HCT116 (cell line): ENCODE results near the gene CRCP. TPM values are rescaled to one million over a fixed set of nuclear protein-coding genes. Genes with fewer than 3 reads are reported as not detected.

Experiments
- ATAC-seq: fragments of 200-7000 bp; cut with Tn5 transposase; 2 replicates; pipeline ENCODE4 v1.9.1; 2020; ENCODE audit warnings: mild to moderate bottlenecking, moderate library complexity
- BruUV-seq: library from RNA; stranded (reverse); fragments of 400-500 nt; replicated peaks from 2 replicates; lab custom pipeline; 2021; lab: Mats Ljungman, UMichigan
- CTCF ChIA-PET: fragments of 300-600 bp; sonication (Branson Sonifier 250); formaldehyde crosslinking; loops from one replicate; lab custom pipeline; 2021; ENCODE audit warnings: antibody characterized with exemption; lab: Charles Lee
- POLR2A ChIA-PET: fragments of 300-600, 350-600 bp; sonication (Branson Sonifier 250); formaldehyde crosslinking; loops from one replicate; lab custom pipeline; 2021; ENCODE audit warnings: antibody characterized with exemption; lab: Charles Lee
- RAD21 ChIA-PET, 2 experiments: fragments of 300-600 bp; sonication (Branson Sonifier 250); formaldehyde crosslinking; loops; one replicate each; lab custom pipeline; 2023; ENCODE audit warnings: low total read pairs in 2 of 2; ENCODE audit not compliant: uncharacterized antibody in 2 of 2, unreplicated experiment in 2 of 2, low non-redundant PET in 1 of 2; lab: Charles Lee
- DNase-seq: peaks from one replicate; pipeline ENCODE4 v3.0.0-alpha.2; 2010; ENCODE audit warnings: low read depth, low spot score
- H2AFZ ChIP-seq: fragments of 200-600 bp; shearing (Covaris generic), sonication (generic); 2 replicates; pipeline ENCODE4 v1.6.1; 2017; ENCODE audit warnings: low read depth, mixed run types, mixed read lengths, antibody characterized with exemption, low read length; ENCODE audit not compliant: poor library complexity, severe bottlenecking
- H3K27ac ChIP-seq: 2 replicates; pipeline ENCODE4 v1.5.1; 2012; ENCODE audit warnings: low read depth, low read length
- H3K27me3 ChIP-seq: fragments of 200-600 bp; sonication (generic); 2 replicates; pipeline ENCODE4 v1.6.1; 2016; ENCODE audit warnings: mixed run types, low read length, mixed read lengths; ENCODE audit not compliant: insufficient read depth
- H3K36me3 ChIP-seq, 2 experiments: fragments of 200-500 bp in 1 of 2; fragments of 200-600 bp in 1 of 2; sonication (Bioruptor generic) in 1 of 2; sonication (generic) in 1 of 2; 2 replicates each; pipeline versions ENCODE4 v1.5.1 to v1.6.1; 2014 to 2016; ENCODE audit warnings: low read length in 2 of 2, inconsistent platforms in 1 of 2, mixed read lengths in 1 of 2, mixed run types in 1 of 2; ENCODE audit not compliant: insufficient read depth in 2 of 2, control insufficient read depth in 1 of 2
- H3K4me1 ChIP-seq, 2 experiments: fragments of 200-600 bp in 1 of 2; sonication (generic) in 1 of 2; 2 replicates each; pipeline versions ENCODE4 v1.5.1 to v1.6.1; 2012 to 2017; ENCODE audit warnings: low read length in 2 of 2, inconsistent platforms in 1 of 2, mild to moderate bottlenecking in 1 of 2, mixed read lengths in 1 of 2, mixed run types in 1 of 2, moderate library complexity in 1 of 2; ENCODE audit not compliant: insufficient read depth in 2 of 2, control insufficient read depth in 1 of 2
- H3K4me2 ChIP-seq: fragments of 200-600 bp; sonication (generic); 2 replicates; pipeline ENCODE4 v1.6.1; 2017; ENCODE audit warnings: mixed run types, low read length, mixed read lengths
- H3K4me3 ChIP-seq, 2 experiments: fragments of 200-600 bp in 1 of 2; sonication (generic) in 1 of 2; replicated peaks in 1 of 2; 2 replicates each; pipeline ENCODE4 v1.5.1; 2011 to 2016; ENCODE audit warnings: low read length in 2 of 2, control low read depth in 1 of 2, low read depth in 1 of 2, mild to moderate bottlenecking in 1 of 2, mixed read lengths in 1 of 2, mixed run types in 1 of 2
- H3K79me2 ChIP-seq: fragments of 200-600 bp; sonication (generic); 2 replicates; pipeline ENCODE4 v1.6.1; 2017; ENCODE audit warnings: mild to moderate bottlenecking, mixed run types, low read length, moderate library complexity, mixed read lengths; ENCODE audit not compliant: insufficient read depth
- H3K9ac ChIP-seq: fragments of 200-600 bp; sonication (generic); 2 replicates; pipeline ENCODE4 v1.6.1; 2016; ENCODE audit warnings: low read length, mixed read lengths
- H3K9me2 ChIP-seq: fragments of 200-600 bp; sonication (generic), shearing (Covaris generic); 2 replicates; pipeline ENCODE4 v1.6.1; 2017; ENCODE audit warnings: mixed run types, mild to moderate bottlenecking, moderate library complexity; ENCODE audit not compliant: insufficient read depth
- H3K9me3 ChIP-seq, 2 experiments: fragments of 200-500 bp in 1 of 2; fragments of 200-600 bp in 1 of 2; sonication (Bioruptor generic) in 1 of 2; sonication (generic) in 1 of 2; 2 replicates each; pipeline ENCODE4 v1.6.1; 2014 to 2017; ENCODE audit warnings: low read length in 2 of 2, mixed read lengths in 2 of 2, inconsistent platforms in 1 of 2, low read depth in 1 of 2, mild to moderate bottlenecking in 1 of 2, mixed run types in 1 of 2, moderate library complexity in 1 of 2; ENCODE audit not compliant: control insufficient read depth in 1 of 2, insufficient read depth in 1 of 2
- H4K20me1 ChIP-seq: fragments of 200-600 bp; sonication (generic), shearing (Covaris generic); 2 replicates; pipeline ENCODE4 v1.6.1; 2017; ENCODE audit warnings: mixed run types, mild to moderate bottlenecking, moderate library complexity; ENCODE audit not compliant: insufficient read depth
- CBX3 ChIP-seq: IDR thresholded peaks from 2 replicates; pipeline ENCODE4 v1.6.1; 2012; ENCODE audit warnings: low read depth
- CEBPB ChIP-seq: IDR thresholded peaks from 2 replicates; pipeline ENCODE4 v1.6.1; 2012; ENCODE audit warnings: low read depth
- EGR1 ChIP-seq: IDR thresholded peaks from 2 replicates; pipeline ENCODE4 v1.6.1; 2012; ENCODE audit warnings: low read depth
- EZH2 ChIP-seq: fragments of 200-600 bp; sonication (generic); IDR thresholded peaks from 2 replicates; pipeline ENCODE4 v1.6.1; 2017; ENCODE audit warnings: antibody characterized with exemption, mixed run types
- EZH2phosphoT487 ChIP-seq: fragments of 200-600 bp; IDR thresholded peaks from 2 replicates; pipeline ENCODE4 v1.6.1; 2018; ENCODE audit warnings: antibody characterized with exemption, borderline replicate concordance
- FOSL1 ChIP-seq: IDR thresholded peaks from 2 replicates; pipeline ENCODE4 v1.6.1; 2012; ENCODE audit warnings: low read depth
- MAX ChIP-seq: IDR thresholded peaks from 2 replicates; pipeline ENCODE4 v1.6.1; 2012
- POLR2A ChIP-seq: IDR thresholded peaks from 2 replicates; pipeline ENCODE4 v1.7.0; 2011; ENCODE audit warnings: borderline replicate concordance; ENCODE audit not compliant: insufficient read depth, insufficient read length; ENCODE audit errors: extremely low read depth
- POLR2AphosphoS5 ChIP-seq: IDR thresholded peaks from 2 replicates; pipeline ENCODE4 v1.6.1; 2011; ENCODE audit warnings: mild to moderate bottlenecking, low read depth, low read length, moderate library complexity
- SIN3A ChIP-seq: IDR thresholded peaks from 2 replicates; pipeline ENCODE4 v1.6.1; 2012; ENCODE audit warnings: low read depth
- SP1 ChIP-seq: IDR thresholded peaks from 2 replicates; pipeline ENCODE4 v1.6.1; 2012; ENCODE audit warnings: low read depth
- SRF ChIP-seq: IDR thresholded peaks from 2 replicates; pipeline ENCODE4 v1.6.1; 2012; ENCODE audit warnings: low read depth
- YY1 ChIP-seq: IDR thresholded peaks from 2 replicates; pipeline ENCODE4 v1.6.1; 2011; ENCODE audit warnings: low read length, low read depth, moderate library complexity, mild to moderate bottlenecking; ENCODE audit not compliant: insufficient replicate concordance; ENCODE audit errors: extremely low read depth
- ZNF274 ChIP-seq: fragments of 200-500 bp; sonication (Bioruptor generic); IDR thresholded peaks from 2 replicates; pipeline ENCODE4 v1.6.1; 2014; ENCODE audit warnings: mild to moderate bottlenecking, low read depth, low read length, inconsistent platforms
- intact Hi-C: fragments of 100-400 bp; cut with micrococcal nuclease; formaldehyde crosslinking; loops from 2 replicates; pipeline ENCODE4 v1.10.0; 2022
- total RNA-seq: library from RNA; stranded (reverse); gene quantifications from one replicate; pipeline ENCODE4 v1.2.1, GENCODE V29; 2021; ENCODE audit not compliant: unreplicated experiment
- TF ChIP-seq, protein P1 (sequence below): IDR thresholded peaks from 2 replicates; pipeline ENCODE4 v1.6.1; 2011; ENCODE audit warnings: mild to moderate bottlenecking, low read length, moderate library complexity; ENCODE audit not compliant: insufficient replicate concordance; ENCODE audit errors: extremely low read depth
- TF ChIP-seq, protein P2 (sequence below): IDR thresholded peaks from 2 replicates; pipeline ENCODE4 v1.6.1; 2012

Gene CRCP
- total RNA-seq, 1 experiment from 2014 or later: 28.4 TPM

DNA sequence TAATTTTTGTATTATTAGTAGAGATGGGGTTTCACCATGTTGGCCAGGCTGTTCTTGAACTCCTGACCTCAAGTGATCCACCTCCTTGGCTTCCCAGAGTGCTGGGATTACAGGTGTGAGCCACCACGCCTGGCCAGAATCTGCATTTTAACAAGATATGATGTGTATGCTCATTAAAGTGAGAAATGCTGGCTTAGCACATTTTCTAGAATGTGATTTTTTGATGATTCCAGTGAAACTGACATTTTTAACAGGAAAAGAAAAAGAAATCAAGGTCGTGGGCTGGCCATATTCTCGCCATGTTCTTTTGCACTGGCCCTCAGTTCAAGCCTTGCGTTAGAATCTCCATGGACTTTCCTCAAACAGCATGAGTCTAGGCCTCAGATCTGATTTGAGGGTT is 72.3 kb downstream of the CRCP start:
- no peaks in the 10 kb centered on the region for H3K4me1 ChIP-seq
- H3K79me2 ChIP-seq: no peaks in the 10 kb centered on the region
- ATAC-seq: no peak
- no TSS peak for BruUV-seq
- no peak overlapping the region for H3K9ac ChIP-seq
- DNase-seq: no peak
- no peaks in the 10 kb centered on the region for H3K27me3 ChIP-seq
- ChIA-PET CTCF (no interaction called here), RAD21 (no interaction called here), POLR2A (no interaction called here)
- intact Hi-C loops: no loop called here
- no peak overlapping the region for H3K4me2 ChIP-seq
- no peak overlapping the region for H2AFZ ChIP-seq
- no peaks in the 10 kb centered on the region for H3K9me3 ChIP-seq
- no peak overlapping the region for H3K4me3 ChIP-seq
- no peak for TF ChIP-seq CEBPB
- no peak for TF ChIP-seq EZH2
- TF ChIP-seq POLR2AphosphoS5: no peak
- TF ChIP-seq YY1: no peak
- TF ChIP-seq, protein P1, sequence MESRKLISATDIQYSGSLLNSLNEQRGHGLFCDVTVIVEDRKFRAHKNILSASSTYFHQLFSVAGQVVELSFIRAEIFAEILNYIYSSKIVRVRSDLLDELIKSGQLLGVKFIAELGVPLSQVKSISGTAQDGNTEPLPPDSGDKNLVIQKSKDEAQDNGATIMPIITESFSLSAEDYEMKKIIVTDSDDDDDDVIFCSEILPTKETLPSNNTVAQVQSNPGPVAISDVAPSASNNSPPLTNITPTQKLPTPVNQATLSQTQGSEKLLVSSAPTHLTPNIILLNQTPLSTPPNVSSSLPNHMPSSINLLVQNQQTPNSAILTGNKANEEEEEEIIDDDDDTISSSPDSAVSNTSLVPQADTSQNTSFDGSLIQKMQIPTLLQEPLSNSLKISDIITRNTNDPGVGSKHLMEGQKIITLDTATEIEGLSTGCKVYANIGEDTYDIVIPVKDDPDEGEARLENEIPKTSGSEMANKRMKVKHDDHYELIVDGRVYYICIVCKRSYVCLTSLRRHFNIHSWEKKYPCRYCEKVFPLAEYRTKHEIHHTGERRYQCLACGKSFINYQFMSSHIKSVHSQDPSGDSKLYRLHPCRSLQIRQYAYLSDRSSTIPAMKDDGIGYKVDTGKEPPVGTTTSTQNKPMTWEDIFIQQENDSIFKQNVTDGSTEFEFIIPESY: no peak
- H4K20me1 ChIP-seq: no peaks in the 10 kb centered on the region
- no peaks in the 10 kb centered on the region for H3K36me3 ChIP-seq
- H3K27ac ChIP-seq: no peak overlapping the region
- H3K9me2 ChIP-seq: no peaks in the 10 kb centered on the region

- ChIA-PET RAD21 (no interaction called here), POLR2A (no interaction called here), CTCF (no interaction called here)
- no peaks in the 10 kb centered on the region for H3K9me3 ChIP-seq
- H3K4me2 ChIP-seq: no peak overlapping the region
- H3K9ac ChIP-seq: no peak overlapping the region
- intact Hi-C loops: no loop called here
- no peak overlapping the region for H3K4me3 ChIP-seq
- H3K79me2 ChIP-seq: no peaks in the 10 kb centered on the region
- no peak for DNase-seq
- H3K36me3 ChIP-seq: no peaks in the 10 kb centered on the region
- ATAC-seq: no peak
- no peak overlapping the region for H2AFZ ChIP-seq
- no peak overlapping the region for H3K27ac ChIP-seq
- H3K27me3 ChIP-seq: no peaks in the 10 kb centered on the region
- BruUV-seq: no TSS peak
- H3K4me1 ChIP-seq: no peaks in the 10 kb centered on the region
- H4K20me1 ChIP-seq: no peaks in the 10 kb centered on the region
- no peaks in the 10 kb centered on the region for H3K9me2 ChIP-seq
- no peak for TF ChIP-seq SRF
- no peak for TF ChIP-seq EGR1
- TF ChIP-seq, protein P1: no peak
- no peak for TF ChIP-seq SP1
- no peak for TF ChIP-seq MAX
- TF ChIP-seq CBX3: no peak
- no peak for TF ChIP-seq SIN3A
- no peak for TF ChIP-seq ZNF274
- TF ChIP-seq POLR2A: no peak
- no peak for TF ChIP-seq EZH2phosphoT487
- no peak for TF ChIP-seq YY1
- TF ChIP-seq POLR2AphosphoS5: no peak
- TF ChIP-seq, protein P2, sequence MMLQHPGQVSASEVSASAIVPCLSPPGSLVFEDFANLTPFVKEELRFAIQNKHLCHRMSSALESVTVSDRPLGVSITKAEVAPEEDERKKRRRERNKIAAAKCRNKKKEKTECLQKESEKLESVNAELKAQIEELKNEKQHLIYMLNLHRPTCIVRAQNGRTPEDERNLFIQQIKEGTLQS: no peak
- TF ChIP-seq FOSL1: no peak
These were observed 73.3 kb downstream of the CRCP start for GRCh38 chr7:66187905-66188304.
